ENCODE results near the gene HNRNPM.

- TF ChIP-seq CTCF (IDR thresholded peaks at IDR 0.05 in 2 of 3, conservative IDR thresholded peaks at IDR 0.05 in 1 of 3; ENCODE audit: borderline replicate concordance in 1 of 3, insufficient read depth in 1 of 3, low read depth in 2 of 3, low read length in 2 of 3), result no peak
- TF ChIP-seq POLR2A (IDR thresholded peaks at IDR 0.05; ENCODE audit: borderline replicate concordance, extremely low read depth, insufficient read depth, insufficient read length), result no peak
Measured at GRCh38 chr19:8537099-8537498, 92.3 kb downstream of the HNRNPM start.

All from HCT116 (cell line).